Lower lobe of right lung (tissue), 2 donors: ENCODE measurements around the gene UBLCP1. TPM values are rescaled to one million over a fixed set of nuclear protein-coding genes. Genes with fewer than 3 reads are reported as not detected.

Source experiments
- ATAC-seq, 2 donors: fragments of 200-7000 bp; cut with Tn5 transposase; one replicate each; pipeline ENCODE4 v1.9.1; 2020 to 2022; ENCODE audit warnings: mild to moderate bottlenecking in 2 of 2, moderate library complexity in 2 of 2
- DNase-seq: peaks from one replicate; pipeline ENCODE4 v3.0.0-alpha.2; 2020
- H3K27ac ChIP-seq: fragments of 200-600 bp; one replicate; pipeline ENCODE4 v1.8.0; 2022
- H3K27me3 ChIP-seq: fragments of 200-600 bp; one replicate; pipeline ENCODE4 v1.8.0; 2022; ENCODE audit warnings: low read depth
- H3K36me3 ChIP-seq: fragments of 200-600 bp; one replicate; pipeline ENCODE4 v1.8.0; 2022; ENCODE audit warnings: mild to moderate bottlenecking
- H3K4me1 ChIP-seq: fragments of 200-600 bp; one replicate; pipeline ENCODE4 v1.8.0; 2022
- H3K4me3 ChIP-seq: fragments of 200-600 bp; one replicate; pipeline ENCODE4 v1.8.0; 2022; ENCODE audit warnings: mild to moderate bottlenecking
- H3K9me3 ChIP-seq: fragments of 200-600 bp; one replicate; pipeline ENCODE4 v1.8.0; 2022
- intact Hi-C: fragments of 100-400 bp; cut with DNase I; formaldehyde crosslinking; loops from one replicate; pipeline ENCODE4 v1.11.0; 2022
- total RNA-seq: library from RNA; stranded (reverse); fragmentation: NEBNext Ultra II Directional; extraction: Animal tissue kit (Norgen Biotek cat#: 25700); gene quantifications from one replicate; pipeline ENCODE4 v1.2.1, GENCODE V29; 2021
- TF ChIP-seq, protein P1 (sequence below): fragments of 200-600 bp; IDR thresholded peaks from one replicate; pipeline ENCODE4 v1.8.0; 2022; ENCODE audit warnings: antibody characterized with exemption, mild to moderate bottlenecking
- donor health status: DM: no; HTN: yes; CAD: no; lungs with severe emphysema.

UBLCP1 gene
- total RNA-seq, 1 donor from 2014 or later: 28.9 TPM

DNA sequence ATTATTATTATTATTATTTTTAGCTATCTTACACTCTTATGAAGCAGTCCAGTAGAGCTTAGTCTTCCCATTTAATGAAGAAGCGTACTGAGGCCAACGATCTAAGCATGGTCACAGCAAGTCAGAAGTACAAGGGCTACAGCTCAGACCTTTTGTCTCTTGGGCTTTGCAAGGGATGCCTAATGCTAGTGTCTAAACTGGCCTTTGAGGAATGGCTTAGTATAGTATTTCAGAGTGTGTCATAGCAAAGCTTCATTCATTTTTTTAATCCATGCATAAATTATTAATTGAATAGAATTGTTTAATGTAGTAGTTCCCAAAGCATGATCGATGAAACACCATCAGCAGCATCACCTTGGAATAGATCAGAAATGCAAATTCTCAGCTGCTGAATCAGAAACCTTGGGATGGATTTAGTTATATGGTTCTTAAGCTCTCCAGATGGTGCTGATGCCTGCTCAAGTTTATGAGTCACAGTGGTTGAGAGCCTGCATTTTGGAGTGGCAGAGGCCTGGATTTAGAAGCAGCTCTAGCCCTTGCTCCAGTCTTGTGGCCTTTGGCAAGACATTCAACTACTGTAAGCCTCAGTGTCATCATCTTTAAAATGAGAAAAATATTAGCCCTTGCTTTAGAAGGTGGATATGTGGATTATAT is 61.1 kb downstream of the UBLCP1 start:
- ATAC-seq: no peak

DNA sequence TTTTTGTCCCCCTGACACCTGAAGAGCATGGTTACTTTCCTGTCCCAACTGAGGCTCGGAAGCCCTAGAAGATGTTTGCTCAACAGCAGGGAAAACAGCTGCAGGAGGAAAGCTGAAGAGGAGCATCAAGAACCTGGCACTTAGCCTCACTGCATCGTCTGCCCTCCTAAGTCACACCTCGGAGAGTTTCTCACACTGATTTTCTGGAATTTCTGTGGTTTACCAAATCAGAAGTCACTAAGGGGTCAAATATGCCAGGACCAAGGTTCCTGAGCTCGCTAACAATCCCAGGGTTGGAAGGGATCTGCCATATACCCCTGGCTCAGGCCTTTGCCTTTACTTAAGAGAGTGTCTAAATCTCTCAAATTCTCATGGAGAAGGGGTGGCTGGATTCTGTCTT is 61.9 kb downstream of the UBLCP1 start:
- H3K27ac ChIP-seq: no peak overlapping the region
- no peak for ATAC-seq
- intact Hi-C loops: no loop called here
- no peaks in the 10 kb centered on the region for H3K9me3 ChIP-seq
- TF ChIP-seq, protein P1, sequence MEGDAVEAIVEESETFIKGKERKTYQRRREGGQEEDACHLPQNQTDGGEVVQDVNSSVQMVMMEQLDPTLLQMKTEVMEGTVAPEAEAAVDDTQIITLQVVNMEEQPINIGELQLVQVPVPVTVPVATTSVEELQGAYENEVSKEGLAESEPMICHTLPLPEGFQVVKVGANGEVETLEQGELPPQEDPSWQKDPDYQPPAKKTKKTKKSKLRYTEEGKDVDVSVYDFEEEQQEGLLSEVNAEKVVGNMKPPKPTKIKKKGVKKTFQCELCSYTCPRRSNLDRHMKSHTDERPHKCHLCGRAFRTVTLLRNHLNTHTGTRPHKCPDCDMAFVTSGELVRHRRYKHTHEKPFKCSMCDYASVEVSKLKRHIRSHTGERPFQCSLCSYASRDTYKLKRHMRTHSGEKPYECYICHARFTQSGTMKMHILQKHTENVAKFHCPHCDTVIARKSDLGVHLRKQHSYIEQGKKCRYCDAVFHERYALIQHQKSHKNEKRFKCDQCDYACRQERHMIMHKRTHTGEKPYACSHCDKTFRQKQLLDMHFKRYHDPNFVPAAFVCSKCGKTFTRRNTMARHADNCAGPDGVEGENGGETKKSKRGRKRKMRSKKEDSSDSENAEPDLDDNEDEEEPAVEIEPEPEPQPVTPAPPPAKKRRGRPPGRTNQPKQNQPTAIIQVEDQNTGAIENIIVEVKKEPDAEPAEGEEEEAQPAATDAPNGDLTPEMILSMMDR: no peak
- no peaks in the 10 kb centered on the region for H3K36me3 ChIP-seq
- no peaks in the 10 kb centered on the region for H3K27me3 ChIP-seq
- H3K4me1 ChIP-seq: no peaks in the 10 kb centered on the region
- no peak for DNase-seq
- H3K4me3 ChIP-seq: no peak overlapping the region

More for the DNA sequence above, 61.1 kb downstream of the UBLCP1 start:
- TF ChIP-seq, protein P1: no peak
- DNase-seq: no peak
- no peaks in the 10 kb centered on the region for H3K4me1 ChIP-seq
- no peaks in the 10 kb centered on the region for H3K36me3 ChIP-seq
- no peaks in the 10 kb centered on the region for H3K9me3 ChIP-seq
- H3K27ac ChIP-seq: no peak overlapping the region
- intact Hi-C loops: no loop called here
- H3K4me3 ChIP-seq: no peak overlapping the region
- no peaks in the 10 kb centered on the region for H3K27me3 ChIP-seq

DNA sequence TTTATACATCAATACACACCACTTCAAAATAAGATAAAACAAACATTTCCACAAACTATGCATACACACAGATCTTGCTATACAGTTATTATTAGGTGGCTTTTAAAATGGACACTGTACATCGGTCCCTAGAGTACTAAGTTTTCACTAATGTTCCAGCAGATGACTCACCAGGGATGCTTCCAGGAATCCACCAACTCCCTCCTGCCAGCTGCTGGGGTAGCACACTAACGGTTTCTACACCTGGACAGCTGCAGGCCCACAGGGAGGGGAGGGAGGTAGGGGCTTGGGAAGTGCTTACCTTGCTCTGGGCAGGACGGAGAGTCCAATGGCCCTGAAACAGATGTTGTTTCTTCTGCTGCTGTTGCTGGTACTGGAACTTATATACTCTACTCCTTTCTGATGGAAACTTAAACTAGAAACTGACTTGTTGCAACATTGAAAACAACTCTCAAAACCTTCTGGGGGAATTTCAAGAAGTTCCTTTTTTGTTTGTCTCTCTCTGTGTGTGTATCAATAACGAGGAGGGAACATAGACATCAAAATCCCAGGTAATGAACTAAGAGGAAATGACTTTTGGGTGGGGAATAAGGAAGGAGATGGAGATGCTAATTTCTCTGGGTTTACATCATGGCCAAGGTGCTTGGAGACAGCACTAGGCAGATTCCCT is 67.2 kb downstream of the UBLCP1 start, which contains the start of gene IL12B:
TSS of gene IL12B (minus strand) at position 357 of the 670 bp plus-strand sequence. CDS start 3,705 bp downstream, outside the sequence.
- DNase-seq: no peak
- Histone ChIP-seq H3K4me1 (peaks cover 13% of the 10 kb centered on the region), H3K9me3 (no peaks in the 10 kb centered on the region), H3K27me3 (no peaks in the 10 kb centered on the region), H3K27ac (no peak within 1 kb of the TSS), H3K36me3 (no peaks in the 10 kb centered on the region), H3K4me3 (peak within 1 kb of the TSS; percentile 58)
- TF ChIP-seq, protein P1: no peak
- intact Hi-C loops: no loop called here
- ATAC-seq: no peak

DNA sequence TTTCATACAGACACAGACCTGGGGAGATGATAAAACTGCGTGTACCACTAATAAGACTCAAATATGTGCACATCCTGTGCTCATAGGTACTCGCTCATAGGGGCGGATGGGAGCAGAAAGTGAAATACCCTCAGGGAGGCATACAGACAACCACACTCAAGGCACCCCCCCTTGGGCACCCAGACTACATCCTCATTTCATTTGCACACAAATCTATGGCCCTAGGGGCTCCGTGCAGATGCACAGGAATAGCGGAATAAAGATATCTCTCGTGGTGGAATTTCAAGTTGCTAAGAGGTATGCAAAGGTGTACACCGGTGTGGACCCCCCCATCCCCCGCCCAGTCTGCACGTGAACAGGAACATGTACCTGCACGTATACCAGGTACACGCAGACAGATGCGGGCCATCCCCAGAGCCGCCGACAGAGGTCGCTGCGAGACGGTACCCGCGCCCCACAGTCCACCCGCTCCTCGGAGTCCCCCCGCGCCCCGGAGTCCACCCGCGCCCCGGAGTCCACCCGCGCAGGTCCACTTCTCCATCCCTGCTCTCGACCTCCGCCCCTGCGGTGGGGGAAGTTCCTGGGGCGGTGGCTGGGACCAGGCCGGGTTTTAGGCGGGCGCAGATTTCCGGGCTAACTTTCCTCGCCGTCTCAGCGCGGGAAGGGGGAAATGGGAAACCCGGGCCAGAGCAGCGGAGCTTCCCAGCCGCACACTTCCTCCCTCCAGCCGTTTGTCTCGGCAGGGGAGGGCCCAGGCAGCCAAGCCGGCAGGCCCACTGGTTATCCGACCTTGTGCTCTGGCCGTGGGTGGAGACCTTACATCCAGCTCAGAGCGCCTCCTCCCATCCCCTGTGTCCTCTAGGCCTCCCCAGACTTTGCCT is 68.2 kb downstream of the UBLCP1 start:
- Histone ChIP-seq H3K4me3 (peak overlapping the region; percentile 58), H3K27me3 (no peaks in the 10 kb centered on the region), H3K27ac (peak overlapping the region; percentile 42), H3K9me3 (no peaks in the 10 kb centered on the region), H3K36me3 (no peaks in the 10 kb centered on the region), H3K4me1 (peaks cover 13% of the 10 kb centered on the region)
- intact Hi-C loops: no loop called here
- ATAC-seq (peak; percentile 93 to 94), DNase-seq (peak; percentile 81)
- TF ChIP-seq, protein P1: peak; percentile 78

DNA sequence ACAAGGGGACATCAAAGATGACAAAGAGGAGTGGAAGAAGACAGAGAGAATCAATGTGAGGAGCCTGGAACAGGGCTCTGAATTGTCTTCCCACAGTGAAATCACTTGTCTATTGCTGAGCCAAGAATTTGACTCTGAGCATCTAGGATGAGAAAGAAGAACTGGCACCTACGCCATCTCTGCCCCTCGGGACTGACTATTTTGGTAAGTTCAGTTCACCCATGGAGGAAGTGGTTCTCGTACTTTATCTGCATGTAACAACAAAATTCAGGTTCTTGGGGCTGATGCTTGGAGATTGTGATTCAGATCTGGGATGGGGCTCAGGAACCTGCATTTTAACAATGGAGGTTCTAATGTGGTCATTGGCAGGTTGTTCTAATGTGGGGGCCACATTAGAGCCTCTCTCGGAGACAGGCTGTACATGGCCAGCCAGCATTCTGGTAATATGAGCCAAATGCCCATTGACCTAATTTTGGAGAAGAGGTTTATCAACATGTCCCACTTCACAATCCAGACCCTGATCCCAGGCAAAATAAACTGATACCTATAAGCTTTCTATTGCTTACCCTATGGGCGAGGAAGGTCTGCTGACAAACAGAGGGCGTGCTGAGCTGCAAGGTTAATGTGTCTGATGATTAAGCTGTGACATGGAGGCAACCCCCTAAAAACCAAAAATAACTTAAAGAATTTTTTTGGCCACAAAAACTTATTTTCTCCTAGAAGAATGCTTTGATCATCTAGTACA is 69.9 kb downstream of the UBLCP1 start:
- no peak overlapping the region for H3K27ac ChIP-seq
- H3K4me1 ChIP-seq: peaks cover 23% of the 10 kb centered on the region
- TF ChIP-seq, protein P1: no peak
- intact Hi-C loops: no loop called here
- no peaks in the 10 kb centered on the region for H3K27me3 ChIP-seq
- no peak overlapping the region for H3K4me3 ChIP-seq
- no peaks in the 10 kb centered on the region for H3K9me3 ChIP-seq
- ATAC-seq: no peak
- no peak for DNase-seq
- H3K36me3 ChIP-seq: no peaks in the 10 kb centered on the region
